Transverse colon (tissue), 4 donors: ENCODE measurements around the gene UQCC5. TPM values are rescaled to one million over a fixed set of nuclear protein-coding genes. Genes with fewer than 3 reads are reported as not detected.
A peak's percentile ranks its signal among the peaks of the same experiment; 100 is the strongest.

Experiments used
- DNase-seq: peaks from one replicate; pipeline ENCODE4 v3.0.0-alpha.2; 2019
- H3K27ac ChIP-seq, 4 donors: fragments of 200-600 bp; sonication (generic); 2 replicates each; pipeline ENCODE4 v1.5.1; 2016 to 2018; ENCODE audit warnings: inconsistent platforms in 4 of 4
- H3K27me3 ChIP-seq: fragments of 200-600 bp; sonication (generic); 2 replicates; pipeline ENCODE4 v1.5.1; 2017; ENCODE audit warnings: inconsistent platforms
- H3K36me3 ChIP-seq, 4 donors: fragments of 200-600 bp; sonication (generic); 2 replicates each; pipeline ENCODE4 v1.5.1; 2017 to 2019; ENCODE audit warnings: inconsistent platforms in 4 of 4
- H3K4me1 ChIP-seq, 4 donors: fragments of 200-600 bp; sonication (generic); 2 replicates each; pipeline ENCODE4 v1.5.1; 2017 to 2020; ENCODE audit warnings: inconsistent platforms in 4 of 4
- H3K4me3 ChIP-seq, 4 donors: fragments of 200-600 bp; sonication (generic); 1 replicate in 1 of 4; 2 replicates in 3 of 4; pipeline versions ENCODE4 v1.5.1 to v1.6.1; 2017 to 2019; ENCODE audit warnings: inconsistent platforms in 4 of 4
- H3K9me3 ChIP-seq, 2 donors: fragments of 200-600 bp; sonication (generic); 2 replicates each; pipeline ENCODE4 v1.5.1; 2017 to 2019; ENCODE audit warnings: inconsistent platforms in 2 of 2
- EP300 ChIP-seq: sonication (generic); formaldehyde crosslinking; IDR thresholded peaks from one replicate; pipeline ENCODE4 v1.6.1; 2017; ENCODE audit warnings: antibody characterized with exemption, low read depth
- POLR2A ChIP-seq: fragments of 450-650 bp; IDR thresholded peaks from one replicate; pipeline ENCODE4 v1.6.1; 2016; ENCODE audit warnings: antibody characterized with exemption, mild to moderate bottlenecking, moderate library complexity
- POLR2AphosphoS5 ChIP-seq, 3 donors: sonication (generic); formaldehyde crosslinking; IDR thresholded peaks; one replicate each; pipeline ENCODE4 v1.6.1; 2016; ENCODE audit warnings: antibody characterized with exemption in 3 of 3
- WGBS, 2 donors: methylation state at CpG; one replicate each; pipeline ENCODE4 v1.1.5; 2018; ENCODE audit warnings: low coverage in 1 of 2; 5-methylcytosine and 5-hydroxymethylcytosine counted together
- in situ Hi-C, 4 donors: fragments of 200-750 bp; cut with MboI; loops; one replicate each; pipeline versions ENCODE4 v1.15.0 to v1.15.1; 2017; ENCODE audit warnings: low sequenced_read_pairs in 3 of 4, low pct_ligation_motif_present in 1 of 4, low pct_unique_long_range_greater_than_20kb in 1 of 4
- intact Hi-C: fragments of 100-400 bp; cut with DNase I; formaldehyde crosslinking; loops from one replicate; pipeline ENCODE4 v1.15.1; 2023; ENCODE audit warnings: low total_unique reads
- total RNA-seq, 4 donors: library from RNA; depleted of rRNA; stranded (reverse); fragments of >200 nt; gene quantifications; one replicate each; pipeline ENCODE4 v1.1.0, GENCODE V29; 2016
- TF ChIP-seq, protein P1 (sequence below), 5 experiments: fragments of 200-600 bp in 3 of 5; fragments of 450-650 bp in 2 of 5; sonication (generic) in 3 of 5; IDR thresholded peaks; 1 replicate in 2 of 5; 2 replicates in 3 of 5; pipeline ENCODE4 v1.5.1; 2016 to 2017; ENCODE audit warnings: antibody characterized with exemption in 5 of 5, inconsistent platforms in 3 of 5, mild to moderate bottlenecking in 2 of 5, moderate library complexity in 1 of 5

The UQCC5 gene
- total RNA-seq, 4 donors from 2014 or later = 2.6 to 22.1 (median 4.0) TPM; not detected in 1

DNA sequence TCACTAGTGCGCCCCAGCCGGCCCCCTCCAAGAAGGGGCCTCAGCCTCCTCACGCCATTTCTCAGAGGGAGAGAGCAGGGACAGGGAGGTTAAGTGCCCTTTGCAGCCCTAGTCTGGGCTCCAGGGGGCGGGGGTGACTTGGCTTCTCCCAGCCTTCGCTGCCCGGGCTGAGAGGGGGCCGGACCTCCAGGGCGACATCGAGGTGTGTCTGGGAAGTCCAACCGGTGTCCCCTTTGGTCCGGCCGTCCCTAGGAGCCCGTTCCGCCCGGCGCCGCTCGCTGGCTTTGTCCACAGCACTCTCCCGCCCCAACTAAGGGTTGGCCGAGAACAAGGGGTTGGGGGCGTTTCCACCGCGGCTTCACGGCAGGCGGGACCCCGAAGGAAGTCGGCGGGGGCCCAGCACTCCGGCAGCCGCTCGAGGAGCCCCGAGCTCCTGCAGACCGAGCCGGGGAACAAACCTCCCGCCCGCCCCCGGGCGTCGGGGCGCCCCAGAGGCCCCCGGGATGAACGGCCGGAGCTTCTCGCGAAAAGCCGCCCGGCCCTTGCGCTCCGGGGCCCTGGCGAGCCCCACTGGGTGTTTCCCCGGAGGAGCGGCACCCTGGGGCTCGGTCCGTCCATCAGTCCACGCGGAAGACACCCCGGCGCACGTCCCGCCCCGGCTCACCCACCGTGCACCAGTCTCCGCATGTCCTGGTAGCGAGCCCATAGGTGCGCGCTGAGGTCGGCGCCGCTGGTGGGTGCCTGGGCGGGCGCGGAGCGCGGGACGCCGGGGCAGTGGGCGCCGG lies 3.4 kb upstream of the UQCC5 start:
- H3K4me3 ChIP-seq = peak overlapping the region; percentile 49 to 69 (median 54)
- intact Hi-C loops = no loop called here
- TF ChIP-seq POLR2AphosphoS5 (IDR thresholded peaks at IDR 0.05) (no peak), EP300 (no peak), POLR2A (no peak)
- TF ChIP-seq, protein P1, sequence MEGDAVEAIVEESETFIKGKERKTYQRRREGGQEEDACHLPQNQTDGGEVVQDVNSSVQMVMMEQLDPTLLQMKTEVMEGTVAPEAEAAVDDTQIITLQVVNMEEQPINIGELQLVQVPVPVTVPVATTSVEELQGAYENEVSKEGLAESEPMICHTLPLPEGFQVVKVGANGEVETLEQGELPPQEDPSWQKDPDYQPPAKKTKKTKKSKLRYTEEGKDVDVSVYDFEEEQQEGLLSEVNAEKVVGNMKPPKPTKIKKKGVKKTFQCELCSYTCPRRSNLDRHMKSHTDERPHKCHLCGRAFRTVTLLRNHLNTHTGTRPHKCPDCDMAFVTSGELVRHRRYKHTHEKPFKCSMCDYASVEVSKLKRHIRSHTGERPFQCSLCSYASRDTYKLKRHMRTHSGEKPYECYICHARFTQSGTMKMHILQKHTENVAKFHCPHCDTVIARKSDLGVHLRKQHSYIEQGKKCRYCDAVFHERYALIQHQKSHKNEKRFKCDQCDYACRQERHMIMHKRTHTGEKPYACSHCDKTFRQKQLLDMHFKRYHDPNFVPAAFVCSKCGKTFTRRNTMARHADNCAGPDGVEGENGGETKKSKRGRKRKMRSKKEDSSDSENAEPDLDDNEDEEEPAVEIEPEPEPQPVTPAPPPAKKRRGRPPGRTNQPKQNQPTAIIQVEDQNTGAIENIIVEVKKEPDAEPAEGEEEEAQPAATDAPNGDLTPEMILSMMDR (IDR thresholded peaks at IDR 0.05) = no peak
- 3% methylated on average over 37 of the region's 78 CpGs; no CpG with 5 or more reads in 1 of the 2 donors for whole genome bisulfite sequencing, 2 donors
- peak overlapping the region; percentile 11 to 58 (median 46) for H3K27ac ChIP-seq
- H3K27me3 ChIP-seq = no peaks in the 10 kb centered on the region
- H3K4me1 ChIP-seq = peaks cover 16 to 41% (median 26%) of the 10 kb centered on the region in 4 donors
- H3K9me3 ChIP-seq = no peaks in the 10 kb centered on the region
- H3K36me3 ChIP-seq = no peaks in the 10 kb centered on the region
- in situ Hi-C loops = no loop called here
- DNase-seq = peak; percentile 40

DNA sequence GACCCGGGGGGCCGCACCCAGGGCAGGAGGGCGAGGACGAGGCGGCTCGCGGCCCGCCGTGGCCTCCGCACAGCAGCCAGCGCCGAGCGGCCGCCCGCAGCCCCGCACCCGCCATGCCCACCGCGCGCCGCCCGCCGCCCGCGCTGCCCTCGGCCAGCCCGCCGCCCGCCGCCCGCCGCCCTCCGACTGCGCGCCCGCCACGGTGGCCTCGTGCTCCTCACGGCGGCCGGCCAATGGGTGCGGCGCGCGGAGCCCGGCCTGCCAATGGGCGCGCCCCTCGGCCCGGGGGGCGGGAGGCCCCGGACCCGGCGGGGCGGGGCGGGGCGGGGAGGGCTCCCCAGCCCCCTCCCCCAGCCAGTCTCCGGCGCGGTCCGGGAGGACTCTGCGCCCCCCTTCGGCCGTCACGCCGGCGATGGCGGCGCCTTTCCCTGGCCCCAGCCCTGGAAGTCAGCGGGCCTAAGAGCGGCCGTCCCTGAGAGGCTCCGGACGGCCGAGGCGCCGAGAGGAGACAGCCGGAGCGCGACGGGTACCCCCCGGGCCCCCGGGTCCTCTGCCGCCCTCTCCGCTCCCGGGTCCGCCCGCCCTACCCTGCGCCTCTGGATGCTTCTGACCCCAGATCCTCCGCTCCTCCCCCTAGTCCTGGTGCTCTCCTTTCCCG lies 2.7 kb upstream of the UQCC5 start, which contains the start of gene NT5DC2:
NT5DC2 (minus strand) TSS at position 235 of the 658 bp plus-strand sequence; CDS start at position 115, 120 bp downstream.
- in situ Hi-C loops = no loop called here

DNA sequence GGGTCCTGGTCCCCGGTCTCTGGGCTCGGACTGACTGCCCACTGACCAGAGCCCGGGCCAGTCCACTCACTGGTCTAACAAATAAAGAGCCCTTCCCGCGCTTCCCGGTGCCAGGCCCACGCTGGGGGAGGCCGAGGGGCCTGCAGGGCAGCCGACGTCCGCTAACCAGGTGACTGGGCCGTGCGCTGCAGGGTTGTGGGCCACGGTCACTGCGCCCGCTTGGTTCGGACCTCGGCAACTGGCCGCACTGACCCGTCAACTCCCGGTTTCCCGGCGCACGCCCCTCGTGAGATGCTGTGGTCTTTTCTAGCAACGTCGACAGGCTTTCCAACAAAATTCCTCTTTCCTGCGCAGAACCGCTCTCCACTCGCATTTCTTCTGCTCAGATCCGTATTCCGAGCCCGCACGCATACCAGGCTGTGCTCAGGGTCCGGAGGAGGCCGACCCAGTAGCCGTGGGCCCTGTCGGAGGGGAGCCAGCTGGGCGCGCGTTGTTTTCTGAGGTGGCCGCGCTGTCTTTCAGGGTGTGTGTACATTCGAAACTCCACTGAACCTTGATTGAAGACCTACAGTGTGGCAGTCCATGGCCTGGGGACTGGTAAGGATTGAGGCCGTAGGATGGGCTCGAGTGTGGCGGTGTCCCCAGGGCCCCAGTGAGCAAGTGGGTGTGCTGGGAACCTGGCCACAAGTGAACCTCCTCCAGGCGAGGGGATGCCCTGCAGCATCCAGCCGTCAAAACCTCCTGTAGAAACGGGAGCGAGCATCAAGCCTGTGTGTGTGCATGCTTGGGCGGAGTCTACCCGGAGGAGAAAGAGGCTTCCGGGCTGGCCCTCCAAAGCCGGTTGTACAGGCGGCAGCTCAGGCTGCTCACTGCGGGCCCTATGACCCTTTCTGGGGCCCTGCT lies 1.9 kb upstream of the UQCC5 start:
- no peaks in the 10 kb centered on the region for H3K9me3 ChIP-seq
- no peak for DNase-seq
- H3K4me1 ChIP-seq = peaks cover 19 to 52% (median 41%) of the 10 kb centered on the region in 4 donors
- intact Hi-C loops = no loop called here
- H3K27me3 ChIP-seq = no peaks in the 10 kb centered on the region
- peak overlapping the region; percentile 43 to 81 (median 53) for H3K4me3 ChIP-seq
- in situ Hi-C loops = no loop called here
- no peaks in the 10 kb centered on the region for H3K36me3 ChIP-seq
- peak overlapping the region; percentile 70 to 92 (median 74) for H3K27ac ChIP-seq
- 66 to 70% methylated on average over 4 to 55 of the region's 57 CpGs for WGBS, 2 donors
- TF ChIP-seq POLR2AphosphoS5 (IDR thresholded peaks at IDR 0.05) = no peak
- TF ChIP-seq, protein P1 (IDR thresholded peaks at IDR 0.05) = no peak
- no peak for TF ChIP-seq EP300
- TF ChIP-seq POLR2A = no peak

More for the DNA sequence above, 2.7 kb upstream of the UQCC5 start, which contains the start of gene NT5DC2:
- Histone ChIP-seq H3K9me3 (no peaks in the 10 kb centered on the region), H3K27ac (peak within 1 kb of the TSS; percentile 70 to 92 (median 74)), H3K36me3 (no peaks in the 10 kb centered on the region), H3K4me3 (peak within 1 kb of the TSS; percentile 52 to 81 (median 66)), H3K4me1 (peaks cover 19 to 48% (median 33%) of the 10 kb centered on the region in 4 donors), H3K27me3 (no peaks in the 10 kb centered on the region)
- WGBS, 2 donors = 1% methylated on average over 21 of the region's 91 CpGs; no CpG with 5 or more reads in 1 of the 2 donors
- TF ChIP-seq EP300 (no peak), POLR2AphosphoS5 (IDR thresholded peaks at IDR 0.05) (peak in 1 of 3 donors; percentile 56)
- TF ChIP-seq, protein P1 (IDR thresholded peaks at IDR 0.05) = no peak
- peak; percentile 80 for DNase-seq
- intact Hi-C loops = no loop called here
